Iris pigment epithelial cell (primary cell): ENCODE results near the gene GPX4.

Experiments used
- DNase-seq: peaks from one replicate; pipeline ENCODE4 v3.0.0-alpha.2; 2011; ENCODE audit warnings: low read depth

Gene GPX4

GRCh38 chr19:1103708-1104310 lies at the start of gene GPX4:
Gene GPX4 (plus strand): TSS chr19:1103994. CDS start chr19:1104044, 50 bp downstream.
- peak; percentile 99 for DNase-seq

DNA sequence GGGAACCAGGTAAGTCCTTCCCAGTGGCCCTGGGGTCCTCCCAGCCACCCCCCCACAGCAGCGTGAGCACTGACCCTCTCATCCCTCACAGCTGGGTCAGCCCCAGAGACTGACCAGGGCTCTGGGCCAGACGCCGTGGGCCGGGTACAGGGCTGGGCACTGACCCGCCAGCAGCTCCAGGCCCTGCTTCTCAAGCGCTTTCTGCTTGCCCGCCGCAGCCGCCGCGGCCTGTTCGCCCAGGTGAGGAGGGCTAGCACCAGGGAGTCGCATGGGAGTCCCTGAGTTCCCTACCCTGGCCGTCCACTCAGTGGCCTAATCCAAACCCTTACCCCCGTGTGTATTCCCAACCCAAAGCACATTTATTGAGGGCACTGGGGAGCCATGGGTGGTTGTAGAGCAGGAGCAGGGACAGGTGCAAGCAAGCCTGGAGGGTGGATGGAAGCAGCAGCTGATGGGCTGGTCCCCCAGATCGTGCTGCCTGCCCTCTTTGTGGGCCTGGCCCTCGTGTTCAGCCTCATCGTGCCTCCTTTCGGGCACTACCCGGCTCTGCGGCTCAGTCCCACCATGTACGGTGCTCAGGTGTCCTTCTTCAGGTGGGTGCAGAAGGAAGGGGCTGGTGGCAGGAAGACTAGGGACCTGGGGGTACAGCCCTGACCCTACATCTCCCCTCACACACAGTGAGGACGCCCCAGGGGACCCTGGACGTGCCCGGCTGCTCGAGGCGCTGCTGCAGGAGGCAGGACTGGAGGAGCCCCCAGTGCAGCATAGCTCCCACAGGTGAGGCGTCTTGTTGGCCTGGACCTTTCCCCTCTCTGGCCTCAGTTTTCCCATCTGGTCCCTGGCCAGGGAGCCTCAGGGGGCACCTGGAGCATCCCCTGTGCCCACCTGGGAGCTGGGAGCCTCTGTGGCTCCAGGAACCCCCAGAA lies 49.4 kb upstream of the GPX4 start:
- no peak for DNase-seq

GRCh38 chr19:1055028-1055425 lies 48.8 kb upstream of the GPX4 start:
- no peak for DNase-seq

- no peak for DNase-seq
Measured at GRCh38 chr19:1055886-1056620, 47.7 kb upstream of the GPX4 start.

GRCh38 chr19:1057176-1057855 lies 46.5 kb upstream of the GPX4 start:
- DNase-seq, result peak; percentile 63

DNA sequence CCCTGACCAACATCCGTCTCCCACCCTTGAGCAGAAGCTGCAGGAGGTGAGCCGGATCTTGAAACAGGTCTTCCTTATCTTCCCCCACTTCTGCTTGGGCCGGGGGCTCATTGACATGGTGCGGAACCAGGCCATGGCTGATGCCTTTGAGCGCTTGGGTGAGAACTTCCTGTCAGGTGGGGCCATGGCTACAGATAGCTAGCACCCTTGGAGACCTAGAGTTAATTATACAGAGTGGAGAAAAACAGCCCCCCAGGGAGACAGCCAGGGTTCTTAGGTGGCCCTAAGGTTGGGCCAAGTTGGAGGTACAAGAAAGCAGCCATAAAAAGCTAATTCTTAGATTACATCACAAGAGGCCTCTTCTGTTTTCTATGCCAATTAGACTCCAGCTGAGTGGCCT lies 45.7 kb upstream of the GPX4 start:
- no peak for DNase-seq

- no peak for DNase-seq
Measured at GRCh38 chr19:1060689-1061088, 43.1 kb upstream of the GPX4 start.

DNA sequence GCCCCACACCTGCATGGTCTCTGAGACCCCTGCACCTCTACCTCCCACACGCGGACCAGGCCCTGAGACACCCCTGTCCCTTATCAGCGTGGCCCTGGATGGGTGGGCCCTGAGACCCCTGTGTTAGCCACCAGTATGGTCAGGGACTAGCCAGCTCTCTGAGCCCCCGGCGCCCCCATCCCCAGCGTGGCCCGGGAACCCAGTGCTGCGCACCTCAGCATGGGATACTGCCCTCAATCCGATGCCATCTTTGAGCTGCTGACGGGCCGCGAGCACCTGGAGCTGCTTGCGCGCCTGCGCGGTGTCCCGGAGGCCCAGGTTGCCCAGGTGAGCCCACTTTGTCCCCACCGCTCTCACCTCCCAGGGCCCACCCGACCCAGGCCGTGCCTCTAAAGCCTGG lies 41.8 kb upstream of the GPX4 start:
- no peak for DNase-seq

DNA sequence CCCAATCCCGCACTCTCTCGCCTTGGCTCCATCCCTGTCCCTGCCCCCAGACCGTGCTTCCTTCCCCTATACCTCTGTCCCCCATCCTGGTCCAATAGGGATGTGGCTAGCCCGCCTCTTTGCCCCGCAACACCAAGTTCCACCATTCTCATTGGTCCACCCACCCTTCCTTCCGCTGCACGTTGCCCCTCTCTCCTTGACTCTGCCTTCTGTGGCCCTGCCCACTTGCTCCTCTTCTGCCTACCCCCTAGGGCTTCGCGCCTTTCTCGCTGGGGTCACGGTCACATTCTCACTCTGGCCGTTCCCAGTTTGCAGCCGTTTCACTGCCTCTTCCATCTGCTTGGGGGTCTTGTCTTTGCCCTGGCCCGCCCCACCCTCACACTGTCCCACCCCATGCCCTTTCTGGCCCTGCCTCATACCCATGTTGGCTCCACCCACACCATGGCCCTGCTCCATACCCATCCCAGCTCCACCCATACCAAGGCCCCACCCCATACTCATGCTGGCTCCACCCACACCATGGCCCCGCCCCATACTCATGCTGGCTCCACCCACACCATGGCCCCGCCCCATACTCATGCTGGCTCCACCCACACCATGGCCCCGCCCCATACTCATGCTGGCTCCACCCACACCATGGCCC lies 41.3 kb upstream of the GPX4 start:
- DNase-seq, result no peak

- DNase-seq, result no peak
Measured at GRCh38 chr19:1063030-1063908, 40.5 kb upstream of the GPX4 start.

- DNase-seq, result no peak
Measured at GRCh38 chr19:1063909-1064660, 39.7 kb upstream of the GPX4 start.

DNA sequence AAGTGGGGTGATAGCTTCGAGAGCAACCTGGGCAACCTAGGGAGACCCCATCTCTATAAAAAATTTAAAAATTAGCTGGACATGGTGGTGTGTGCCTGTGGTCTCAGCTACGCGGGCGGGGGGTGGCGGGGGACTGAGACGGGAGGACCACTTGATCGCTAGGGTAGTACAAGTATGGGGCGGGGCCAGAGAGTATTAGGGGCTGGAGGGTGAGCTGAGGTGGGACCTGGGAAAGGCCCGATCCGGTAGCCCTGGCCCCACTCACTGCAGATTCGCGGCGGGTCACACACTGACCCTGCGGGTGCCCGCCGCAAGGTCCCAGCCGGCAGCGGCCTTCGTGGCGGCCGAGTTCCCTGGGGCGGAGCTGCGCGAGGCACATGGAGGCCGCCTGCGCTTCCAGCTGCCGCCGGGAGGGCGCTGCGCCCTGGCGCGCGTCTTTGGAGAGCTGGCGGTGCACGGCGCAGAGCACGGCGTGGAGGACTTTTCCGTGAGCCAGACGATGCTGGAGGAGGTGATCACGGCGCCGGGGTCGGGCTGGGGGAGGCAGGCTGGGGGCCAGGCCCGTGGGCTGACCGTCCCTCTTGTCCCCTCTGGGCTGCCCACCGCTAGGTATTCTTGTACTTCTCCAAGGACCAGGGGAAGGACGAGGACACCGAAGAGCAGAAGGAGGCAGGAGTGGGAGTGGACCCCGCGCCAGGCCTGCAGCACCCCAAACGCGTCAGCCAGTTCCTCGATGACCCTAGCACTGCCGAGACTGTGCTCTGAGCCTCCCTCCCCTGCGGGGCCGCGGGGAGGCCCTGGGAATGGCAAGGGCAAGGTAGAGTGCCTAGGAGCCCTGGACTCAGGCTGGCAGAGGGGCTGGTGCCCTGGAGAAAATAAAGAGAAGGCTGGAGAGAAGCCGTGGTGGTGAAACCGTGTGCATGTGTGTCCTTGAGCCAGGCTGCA lies 38.9 kb upstream of the GPX4 start:
- DNase-seq, result peak; percentile 78

DNA sequence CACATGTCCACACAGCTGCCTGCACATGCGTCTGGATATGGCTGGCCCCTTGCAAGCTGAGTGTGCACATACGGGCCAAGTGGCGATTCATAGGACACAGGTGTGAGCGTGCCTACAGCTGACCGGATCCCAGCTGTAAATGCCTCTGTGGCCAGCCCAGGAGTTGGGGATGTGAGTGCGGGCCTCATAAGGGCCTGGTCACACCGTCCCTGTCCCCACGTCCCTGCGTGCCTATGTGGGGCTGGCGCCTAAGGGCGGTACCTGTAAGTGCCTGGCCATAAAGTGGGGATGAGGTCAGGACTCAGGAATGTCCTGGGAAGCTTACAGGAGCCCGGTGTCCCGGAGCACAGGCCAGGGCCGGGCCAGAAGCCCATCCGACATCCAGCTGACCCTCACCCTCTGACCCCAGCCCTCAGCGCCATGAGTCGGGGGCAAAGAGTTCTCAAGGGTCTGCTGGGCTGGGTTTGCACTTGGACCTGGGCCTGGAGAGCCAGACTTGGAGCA lies 38.1 kb upstream of the GPX4 start:
- DNase-seq, result no peak

DNA sequence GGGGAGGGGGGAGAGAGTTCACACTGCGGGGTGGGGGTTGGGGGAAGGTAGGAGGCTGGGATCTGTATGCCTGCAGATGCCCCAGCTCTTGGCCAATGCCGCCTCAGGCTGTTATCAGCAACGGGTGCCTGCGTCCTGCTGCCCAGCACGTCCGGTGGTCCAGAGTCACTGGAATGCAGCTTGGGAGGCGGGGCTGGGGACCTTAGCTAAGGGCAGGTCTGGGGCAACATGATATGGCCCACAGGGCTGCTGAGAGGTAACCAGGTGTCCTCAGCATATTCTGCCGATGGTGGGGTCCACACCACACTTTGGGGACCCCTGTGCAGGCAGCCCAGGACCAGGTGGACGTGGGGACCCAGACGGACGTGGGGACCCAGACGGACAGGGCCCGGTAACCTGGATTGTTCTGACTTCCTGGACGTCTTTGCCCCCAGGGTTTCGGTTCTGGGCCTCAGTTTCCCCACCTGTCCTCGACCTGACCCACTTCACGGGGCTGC lies 37.5 kb upstream of the GPX4 start:
- no peak for DNase-seq

DNA sequence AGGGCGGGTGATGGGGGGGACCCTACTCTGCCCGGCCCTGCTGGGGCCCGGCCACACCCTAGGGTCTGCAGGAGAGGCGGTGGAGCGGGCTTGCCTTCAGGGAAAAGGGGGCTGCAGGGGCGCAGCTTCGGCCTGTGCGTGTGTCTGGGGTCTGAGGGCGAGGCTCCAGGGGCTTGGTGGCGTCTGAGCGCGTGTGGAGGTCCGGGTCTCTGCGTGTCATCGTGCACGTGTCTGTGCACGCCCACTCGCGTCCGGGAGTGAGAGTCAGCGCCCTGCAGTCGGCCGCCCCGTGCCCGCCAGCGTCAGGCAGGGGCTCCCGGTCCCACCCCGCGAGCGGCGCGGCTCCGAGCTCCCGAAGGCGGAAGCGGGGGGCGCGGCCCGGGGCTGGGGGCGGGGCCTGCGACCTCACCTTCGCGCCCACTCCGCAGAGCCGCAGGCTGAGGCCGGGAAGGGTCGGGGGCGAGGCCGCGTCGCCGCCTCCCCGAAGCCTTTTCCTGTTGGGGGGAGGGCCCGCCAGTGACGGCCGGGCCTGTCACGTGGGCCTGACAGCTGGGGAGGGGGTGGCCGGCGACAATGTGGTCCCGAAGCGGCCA lies 37.0 kb upstream of the GPX4 start, which contains the start of gene ARHGAP45:
Gene ARHGAP45, plus strand, starts transcription at position 420 of the 593 bp plus-strand sequence. CDS start 239 bp downstream, outside the sequence.
- DNase-seq, result no peak

DNA sequence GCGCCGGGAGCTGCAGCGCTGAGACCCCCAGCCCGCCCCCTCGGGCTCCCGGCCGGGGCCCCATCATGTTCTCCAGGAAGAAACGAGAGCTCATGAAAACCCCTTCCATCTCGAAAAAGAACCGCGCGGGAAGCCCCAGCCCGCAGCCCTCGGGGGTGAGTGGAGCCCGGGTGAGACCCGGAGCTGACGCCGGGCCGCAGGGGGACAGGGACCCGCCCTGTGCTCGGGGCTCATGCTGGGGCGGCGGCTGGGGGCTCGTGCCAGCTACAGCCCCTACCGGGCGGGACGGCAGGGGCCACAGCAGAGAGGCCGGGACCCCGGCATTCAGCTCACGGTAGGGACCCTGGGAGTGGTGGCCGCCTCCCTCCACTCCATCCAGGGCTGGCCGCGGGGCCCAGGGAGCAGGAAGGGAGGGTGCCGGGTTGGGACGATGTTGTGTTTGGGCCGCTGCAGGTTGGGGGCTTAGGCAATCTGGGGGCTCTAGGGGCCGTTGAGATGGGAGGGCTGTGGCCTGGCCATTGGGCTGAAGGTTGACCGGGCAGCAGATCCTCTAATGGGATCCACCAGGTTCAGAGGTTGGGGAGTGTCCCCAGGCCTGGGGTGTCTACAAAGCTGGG lies 36.3 kb upstream of the GPX4 start:
- no peak for DNase-seq
